IPS DF 4.7 (cell line): ENCODE results near the gene SLC66A1.

ENCODE experiments used
- DNase-seq: peaks from one replicate; pipeline ENCODE4 v3.0.0-alpha.2; 2013; ENCODE audit warnings: low spot score; ENCODE audit errors: extremely low read depth

SLC66A1 gene

GRCh38 chr1:19376428-19377372 is 64.6 kb downstream of the SLC66A1 start:
- DNase-seq, result no peak

- no peak for DNase-seq
Observed at GRCh38 chr1:19377812-19378718, 65.9 kb downstream of the SLC66A1 start.
